Measurements from ENCODE around the gene FOXN3. TPM values are rescaled to one million over a fixed set of nuclear protein-coding genes. Genes with fewer than 3 reads are reported as not detected.

The FOXN3 gene
- total RNA-seq, 1 donor from 2014 or later = 122 TPM

- Histone ChIP-seq H3K4me3 (ENCODE audit: insufficient read depth, low read depth, low read length) (peak overlapping the region; percentile 32), H3K4me2 (ENCODE audit: low read length) (peak overlapping the region; percentile 74), H2AFZ (ENCODE audit: low read depth, low read length) (no peak overlapping the region), H3K4me1 (ENCODE audit: insufficient read depth, low read length) (peaks cover 37% of the 10 kb centered on the region), H3K9ac (ENCODE audit: low read length) (peak overlapping the region; percentile 63), H3K36me3 (ENCODE audit: insufficient read depth, low read length) (no peaks in the 10 kb centered on the region), H3K27ac (ENCODE audit: low read depth, low read length) (peak overlapping the region; percentile 72), H4K20me1 (ENCODE audit: insufficient read depth, low read length) (no peaks in the 10 kb centered on the region), H3K27me3 (ENCODE audit: insufficient read depth, low read length) (no peaks in the 10 kb centered on the region), H3K79me2 (ENCODE audit: insufficient read depth, low read length) (peaks cover 5% of the 10 kb centered on the region), H3K9me3 (ENCODE audit: insufficient read depth, low read depth, low read length) (no peaks in the 10 kb centered on the region)
- peak; percentile 63 for DNase-seq (ENCODE audit: low read depth)
- Mint-ChIP-seq H3K27me3 (ENCODE audit: low read depth, unreplicated experiment) (no peaks in the 10 kb centered on the region), H3K4me3 (ENCODE audit: unreplicated experiment) (peak overlapping the region; percentile 67), H3K4me1 (ENCODE audit: low read depth, unreplicated experiment) (peaks cover 43% of the 10 kb centered on the region), H3K9me3 (ENCODE audit: unreplicated experiment) (no peaks in the 10 kb centered on the region), H3K27ac (ENCODE audit: unreplicated experiment) (peak overlapping the region; percentile 87), H3K36me3 (ENCODE audit: low read depth, unreplicated experiment) (peaks cover 7% of the 10 kb centered on the region)
- no peak for FAIRE-seq
- TF ChIP-seq EZH2 (IDR thresholded peaks at IDR 0.05; ENCODE audit: insufficient read depth, low read length) (no peak), CTCF (IDR thresholded peaks at IDR 0.05; ENCODE audit: insufficient read depth, low read depth, low read length) (no peak)
These were observed 12.5 kb upstream of the FOXN3 start for GRCh38 chr14:89429199-89430181.

- H3K36me3 ChIP-seq (ENCODE audit: insufficient read depth, low read length) = no peaks in the 10 kb centered on the region
- no peak overlapping the region for H3K4me3 ChIP-seq (ENCODE audit: insufficient read depth, low read depth, low read length)
- H3K79me2 ChIP-seq (ENCODE audit: insufficient read depth, low read length) = peaks cover 5% of the 10 kb centered on the region
- Mint-ChIP-seq H3K4me1 (ENCODE audit: low read depth, unreplicated experiment) (peaks cover 50% of the 10 kb centered on the region), H3K36me3 (ENCODE audit: low read depth, unreplicated experiment) (peaks cover 6% of the 10 kb centered on the region), H3K9me3 (ENCODE audit: unreplicated experiment) (no peaks in the 10 kb centered on the region), H3K4me3 (ENCODE audit: unreplicated experiment) (peak overlapping the region; percentile 67), H3K27me3 (ENCODE audit: low read depth, unreplicated experiment) (no peaks in the 10 kb centered on the region), H3K27ac (ENCODE audit: unreplicated experiment) (peak overlapping the region; percentile 87)
- FAIRE-seq (no peak), DNase-seq (ENCODE audit: low read depth) (peak; percentile 54)
- peak overlapping the region; percentile 74 for H3K4me2 ChIP-seq (ENCODE audit: low read length)
- no peaks in the 10 kb centered on the region for H3K27me3 ChIP-seq (ENCODE audit: insufficient read depth, low read length)
- H3K4me1 ChIP-seq (ENCODE audit: insufficient read depth, low read length) = peaks cover 37% of the 10 kb centered on the region
- H2AFZ ChIP-seq (ENCODE audit: low read depth, low read length) = peak overlapping the region; percentile 1
- H3K9ac ChIP-seq (ENCODE audit: low read length) = peak overlapping the region; percentile 63
- H4K20me1 ChIP-seq (ENCODE audit: insufficient read depth, low read length) = no peaks in the 10 kb centered on the region
- TF ChIP-seq CTCF (IDR thresholded peaks at IDR 0.05; ENCODE audit: insufficient read depth, low read depth, low read length) = no peak
- no peak for TF ChIP-seq EZH2 (IDR thresholded peaks at IDR 0.05; ENCODE audit: insufficient read depth, low read length)
- peak overlapping the region; percentile 72 for H3K27ac ChIP-seq (ENCODE audit: low read depth, low read length)
- no peaks in the 10 kb centered on the region for H3K9me3 ChIP-seq (ENCODE audit: insufficient read depth, low read depth, low read length)
These were observed 11.6 kb upstream of the FOXN3 start for GRCh38 chr14:89428546-89429198.

Measured in astrocyte (in vitro differentiated cells and primary cell).